ENCODE data around the gene ZNF891.

ZNF891 gene

DNA sequence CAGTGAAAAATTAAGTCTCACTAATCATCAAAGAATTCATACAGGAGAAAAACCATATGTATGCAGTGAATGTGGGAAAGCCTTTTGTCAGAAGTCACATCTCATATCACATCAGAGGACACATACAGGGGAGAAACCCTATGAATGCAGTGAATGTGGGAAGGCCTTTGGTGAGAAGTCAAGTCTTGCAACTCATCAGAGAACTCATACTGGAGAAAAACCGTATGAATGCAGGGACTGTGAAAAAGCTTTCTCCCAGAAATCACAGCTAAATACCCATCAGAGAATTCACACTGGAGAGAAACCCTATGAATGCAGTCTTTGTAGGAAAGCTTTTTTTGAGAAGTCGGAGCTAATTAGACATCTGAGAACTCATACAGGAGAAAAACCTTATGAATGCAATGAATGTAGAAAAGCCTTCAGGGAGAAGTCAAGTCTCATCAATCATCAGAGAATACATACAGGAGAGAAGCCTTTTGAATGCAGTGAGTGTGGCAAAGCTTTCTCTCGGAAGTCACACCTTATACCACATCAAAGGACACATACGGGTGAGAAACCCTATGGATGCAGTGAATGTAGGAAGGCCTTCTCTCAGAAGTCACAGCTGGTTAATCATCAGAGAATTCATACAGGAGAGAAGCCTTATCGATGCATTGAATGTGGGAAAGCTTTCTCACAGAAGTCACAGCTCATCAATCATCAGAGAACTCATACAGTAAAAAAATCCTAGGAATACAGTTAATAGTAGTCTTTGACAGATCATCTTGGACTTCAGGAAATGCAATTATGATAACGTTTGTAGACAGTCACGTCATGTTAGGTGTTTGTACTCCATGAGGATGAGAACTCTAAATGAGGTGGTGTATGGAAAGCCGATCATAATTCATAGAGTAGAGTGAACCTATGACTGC, 71.6 kb downstream of the ZNF891 start:
- no peak for DNase-seq

DNA sequence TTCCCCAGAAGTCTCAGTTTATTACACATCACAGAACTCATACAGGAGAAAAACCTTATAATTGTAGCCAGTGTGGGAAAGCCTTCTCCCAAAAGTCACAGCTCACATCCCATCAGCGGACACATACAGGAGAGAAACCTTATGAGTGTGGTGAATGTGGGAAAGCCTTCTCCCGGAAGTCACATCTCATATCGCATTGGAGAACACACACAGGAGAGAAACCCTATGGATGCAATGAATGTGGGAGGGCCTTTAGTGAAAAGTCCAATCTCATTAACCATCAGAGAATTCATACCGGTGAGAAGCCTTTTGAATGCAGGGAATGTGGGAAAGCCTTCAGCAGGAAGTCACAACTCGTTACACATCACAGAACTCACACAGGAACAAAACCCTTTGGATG, 72.6 kb downstream of the ZNF891 start:
- DNase-seq = no peak

All from effector CD4-positive, alpha-beta T cell (primary cell).